H1 (cell line): ENCODE measurements around the gene WBP11. TPM values are rescaled to one million over a fixed set of nuclear protein-coding genes. Genes with fewer than 3 reads are reported as not detected.
"Not testable (repeated sequence)": the region's sequence is repeated elsewhere in the genome, so short reads cannot be mapped to it uniquely, and the experiment has no call there.

ENCODE experiments used
- CTCF ChIA-PET: fragments of 300-600 bp; sonication (Branson Sonifier 250); formaldehyde crosslinking; loops from one replicate; lab custom pipeline; 2021; ENCODE audit not compliant: partially characterized antibody; lab: Charles Lee
- POLR2A ChIA-PET: fragments of 300-600 bp; sonication (Branson Sonifier 250); formaldehyde crosslinking; loops from one replicate; lab custom pipeline; 2021; ENCODE audit warnings: inconsistent platforms; ENCODE audit not compliant: partially characterized antibody; lab: Charles Lee
- DNase-seq, 2 experiments: peaks; one replicate each; pipeline versions ENCODE4 v3.0.0 to v3.0.0-alpha.2; 2010 to 2022; ENCODE audit warnings: low spot score in 2 of 2, low read depth in 1 of 2, mixed read lengths in 1 of 2
- FAIRE-seq: peaks from 2 replicates; lab custom pipeline; 2011; peaks lifted over from hg19 to GRCh38; lab: Jason Lieb, UNC
- H2AFZ ChIP-seq: 2 replicates; pipeline ENCODE4 v1.8.1; 2012; ENCODE audit warnings: low read length, inconsistent platforms
- H2AK5ac ChIP-seq: 2 replicates; pipeline ENCODE4 v1.6.1; 2013; ENCODE audit warnings: low read depth, low read length
- H2BK120ac ChIP-seq: replicated peaks from 2 replicates; pipeline ENCODE3; 2013; ENCODE audit warnings: low read depth, low read length, inconsistent platforms
- H2BK12ac ChIP-seq: 2 replicates; pipeline ENCODE4 v1.6.1; 2013; ENCODE audit warnings: low read depth, low read length
- H2BK15ac ChIP-seq: 2 replicates; pipeline ENCODE4 v1.6.1; 2013; ENCODE audit warnings: low read length
- H2BK20ac ChIP-seq: 2 replicates; pipeline ENCODE4 v1.6.1; 2013; ENCODE audit warnings: low read length
- H2BK5ac ChIP-seq: 2 replicates; pipeline ENCODE4 v1.6.1; 2013; ENCODE audit warnings: low read depth, low read length
- H3K14ac ChIP-seq: 2 replicates; pipeline ENCODE4 v1.6.1; 2013; ENCODE audit warnings: inconsistent platforms; ENCODE audit not compliant: insufficient read length
- H3K18ac ChIP-seq: 2 replicates; pipeline ENCODE4 v1.6.1; 2013; ENCODE audit warnings: low read length; ENCODE audit errors: extremely low read depth
- H3K23ac ChIP-seq: 2 replicates; pipeline ENCODE4 v1.6.1; 2013; ENCODE audit warnings: inconsistent platforms; ENCODE audit not compliant: insufficient read length
- H3K23me2 ChIP-seq: 2 replicates; pipeline ENCODE4 v1.6.1; 2013; ENCODE audit warnings: low read depth, low read length
- H3K27ac ChIP-seq: 2 replicates; pipeline ENCODE4 v1.6.1; 2011; ENCODE audit warnings: low read depth, low read length, inconsistent platforms
- H3K27me3 ChIP-seq, 4 experiments: replicated peaks in 1 of 4; 1 replicate in 1 of 4; 2 replicates in 3 of 4; pipeline versions ENCODE4 v1.6.1 to v1.8.1; 2011 to 2013; ENCODE audit warnings: low read length in 3 of 4, mild to moderate bottlenecking in 3 of 4, inconsistent platforms in 2 of 4, mixed read lengths in 2 of 4, moderate library complexity in 1 of 4; ENCODE audit not compliant: control insufficient read depth in 3 of 4, insufficient read depth in 3 of 4; ENCODE audit errors: extremely low read depth in 1 of 4
- H3K36me3 ChIP-seq, 4 experiments: 2 replicates each; pipeline versions ENCODE4 v1.6.1 to v1.8.1; 2011 to 2013; ENCODE audit warnings: mild to moderate bottlenecking in 4 of 4, low read length in 3 of 4, moderate library complexity in 2 of 4, control low read depth in 1 of 4, inconsistent platforms in 1 of 4; ENCODE audit not compliant: insufficient read depth in 4 of 4, control insufficient read depth in 2 of 4
- H3K4ac ChIP-seq: replicated peaks from 2 replicates; pipeline ENCODE3; 2013; ENCODE audit warnings: low read length, low read depth, mixed read lengths, inconsistent platforms; ENCODE audit not compliant: insufficient read length
- H3K4me1 ChIP-seq, 4 experiments: replicated peaks in 1 of 4; 1 replicate in 1 of 4; 2 replicates in 3 of 4; pipeline versions ENCODE4 v1.6.1 to v1.8.1; 2011 to 2013; ENCODE audit warnings: low read length in 3 of 4, inconsistent platforms in 2 of 4, mixed read lengths in 1 of 4; ENCODE audit not compliant: insufficient read depth in 4 of 4, control insufficient read depth in 3 of 4
- H3K4me2 ChIP-seq, 2 experiments: 2 replicates each; pipeline versions ENCODE4 v1.6.1 to v1.8.1; 2011 to 2013; ENCODE audit warnings: low read depth in 2 of 2, low read length in 2 of 2, control low read depth in 1 of 2, inconsistent platforms in 1 of 2, mild to moderate bottlenecking in 1 of 2; ENCODE audit not compliant: insufficient read depth in 1 of 2
- H3K4me3 ChIP-seq, 4 experiments: fragments of 200-600, 300-600 bp in 1 of 4; sonication (generic), shearing (Covaris generic), sonication (Bioruptor Twin) in 1 of 4; 2 replicates each; pipeline versions ENCODE4 v1.5.1 to v1.8.1; 2011 to 2016; ENCODE audit warnings: low read length in 4 of 4, low read depth in 3 of 4, control low read depth in 2 of 4, inconsistent platforms in 2 of 4, mild to moderate bottlenecking in 2 of 4, mixed read lengths in 1 of 4, moderate library complexity in 1 of 4; ENCODE audit not compliant: insufficient read depth in 2 of 4; ENCODE audit errors: extremely low read depth in 1 of 4
- H3K56ac ChIP-seq: replicated peaks from 2 replicates; pipeline ENCODE3; 2013; ENCODE audit warnings: low read depth, mild to moderate bottlenecking, mixed read lengths, low read length, inconsistent platforms; ENCODE audit not compliant: insufficient read length
- H3K79me1 ChIP-seq: 2 replicates; pipeline ENCODE4 v1.6.1; 2013; ENCODE audit warnings: low read depth, low read length, control low read depth
- H3K79me2 ChIP-seq, 2 experiments: 2 replicates each; pipeline versions ENCODE4 v1.6.1 to v1.8.1; 2012 to 2013; ENCODE audit warnings: low read length in 2 of 2, mild to moderate bottlenecking in 2 of 2, inconsistent platforms in 1 of 2; ENCODE audit not compliant: insufficient read depth in 2 of 2, control insufficient read depth in 1 of 2
- H3K9ac ChIP-seq, 4 experiments: replicated peaks in 1 of 4; 1 replicate in 1 of 4; 2 replicates in 3 of 4; pipeline versions ENCODE4 v1.6.1 to v1.8.1; 2011 to 2013; ENCODE audit warnings: low read depth in 3 of 4, low read length in 3 of 4, control low read depth in 2 of 4, mild to moderate bottlenecking in 2 of 4, moderate library complexity in 2 of 4, inconsistent platforms in 1 of 4; ENCODE audit errors: extremely low read depth in 1 of 4
- H3K9me3 ChIP-seq, 2 experiments: 2 replicates each; pipeline versions ENCODE4 v1.6.1 to v1.8.1; 2012 to 2013; ENCODE audit warnings: mild to moderate bottlenecking in 2 of 2, moderate library complexity in 2 of 2, control low read depth in 1 of 2, inconsistent platforms in 1 of 2, low read depth in 1 of 2, low read length in 1 of 2, mixed read lengths in 1 of 2; ENCODE audit not compliant: insufficient read depth in 2 of 2
- H4K20me1 ChIP-seq, 2 experiments: replicated peaks in 1 of 2; 2 replicates each; pipeline versions ENCODE3 to v1.8.1; 2011 to 2013; ENCODE audit warnings: inconsistent platforms in 2 of 2, low read length in 2 of 2, mild to moderate bottlenecking in 1 of 2; ENCODE audit not compliant: insufficient read depth in 2 of 2, control insufficient read depth in 1 of 2
- H4K5ac ChIP-seq: 2 replicates; pipeline ENCODE4 v1.6.1; 2013; ENCODE audit warnings: low read length, low read depth, mixed read lengths, inconsistent platforms; ENCODE audit not compliant: insufficient read length
- H4K8ac ChIP-seq: 2 replicates; pipeline ENCODE4 v1.8.0; 2013; ENCODE audit warnings: mild to moderate bottlenecking, moderate library complexity, low read length, inconsistent platforms; ENCODE audit not compliant: insufficient read depth; ENCODE audit errors: extremely low read depth
- H4K91ac ChIP-seq: replicated peaks from 2 replicates; pipeline ENCODE3; 2013; ENCODE audit warnings: low read length, mixed read lengths, inconsistent platforms; ENCODE audit not compliant: insufficient read length
- WGBS, 2 experiments: shearing (Covaris generic) in 1 of 2; methylation state at CpG; one replicate each; pipeline versions ENCODE4 v1.1.6 to v1.1.7; 2013 to 2015; ENCODE audit warnings: low lambda C conversion rate in 2 of 2, mixed read lengths in 2 of 2, inconsistent platforms in 1 of 2, low coverage in 1 of 2, missing lambda C conversion rate in 1 of 2; ENCODE audit not compliant: insufficient replicate concordance in 2 of 2, insufficient coverage in 1 of 2, insufficient read length in 1 of 2; ENCODE audit errors: extremely low coverage in 1 of 2, missing lambda C conversion rate in 1 of 2; 5-methylcytosine and 5-hydroxymethylcytosine counted together
- polyA plus RNA-seq, 7 experiments: library from polyadenylated mRNA; depleted of rRNA in 3 of 7; stranded (reverse) in 5 of 7; unstranded in 2 of 7; fragments of >200 nt in 5 of 7; fragments of 200-250 nt in 2 of 7; gene quantifications; 1 replicate in 5 of 7; 2 replicates in 1 of 7; 4 replicates in 1 of 7; pipeline versions ENCODE4 v1.2.1 to v1.2.3, GENCODE V29; 2011 to 2013; ENCODE audit warnings: missing spikeins in 2 of 7, mixed read lengths in 2 of 7
- total RNA-seq: library from RNA; stranded (reverse); fragmentation: NEBNext Ultra II Directional; extraction: Animal tissue kit (Norgen Biotek cat#: 25700); gene quantifications from 2 replicates; pipeline ENCODE4 v1.2.1, GENCODE V29; 2021

Gene WBP11
- total and polyA plus RNA-seq, 2 of the 8 experiments (the other 6 are each of a cell fraction or from before 2014, with no cell fraction given), result 22.1 to 134 TPM

- H2AK5ac ChIP-seq, H3K27me3 ChIP-seq, H2BK120ac ChIP-seq, DNase-seq, H4K20me1 ChIP-seq, H4K91ac ChIP-seq, H3K23me2 ChIP-seq, H4K5ac ChIP-seq, H2BK12ac ChIP-seq, H2BK15ac ChIP-seq, H4K8ac ChIP-seq, FAIRE-seq, H2BK5ac ChIP-seq, H3K4me2 ChIP-seq, H2AFZ ChIP-seq, H3K27ac ChIP-seq, H3K9me3 ChIP-seq, H3K4me3 ChIP-seq, H3K4ac ChIP-seq, H3K56ac ChIP-seq, H3K9ac ChIP-seq, H3K18ac ChIP-seq, H3K79me1 ChIP-seq, H3K36me3 ChIP-seq, H2BK20ac ChIP-seq, H3K23ac ChIP-seq, H3K79me2 ChIP-seq, H3K14ac ChIP-seq, H3K4me1 ChIP-seq: not testable (repeated sequence)
- 95% methylated on average over 16 of the region's 16 CpGs; no CpG with 5 or more reads in 1 of the 2 experiments for WGBS, 2 experiments
- ChIA-PET CTCF (interaction anchor here (1.2 to 4.6 kb wide), 5 partner anchors 12 to 33 kb away, joined by 3 to 23 read pairs (median 6); no protein-coding TSS in a partner anchor), POLR2A (interaction anchor here (0.6 to 3.8 kb wide), 3 partner anchors 34 to 178 kb away, joined by 3 to 21 read pairs (median 4); a partner anchor contains a TSS)
Measured at GRCh38 chr12:14736441-14736840, 66.8 kb downstream of the WBP11 start.

Other genes with a start within 250 kb of the WBP11 start
- gene PLBD1, start 235.6 kb downstream of the WBP11 start, total RNA-seq, result 9.9 and 12.3 TPM in 2 replicates
- gene PLBD1, start 235.6 kb downstream of the WBP11 start, polyA plus RNA-seq (2011; rRNA removed), result 4.0 and 6.3 TPM in 2 replicates
- gene GUCY2C, start 106.9 kb downstream of the WBP11 start, total RNA-seq, result 2.5 and 3.2 TPM in 2 replicates
- 1.1 and 1.9 TPM in 2 replicates for gene GUCY2C, start 106.9 kb downstream of the WBP11 start, polyA plus RNA-seq (2011; rRNA removed)
- gene C12orf60, start 192 bp upstream of the WBP11 start, total RNA-seq, result 1.2 and 1.5 TPM in 2 replicates
- 0.91 and 1.2 TPM in 2 replicates for gene C12orf60, start 192 bp upstream of the WBP11 start, polyA plus RNA-seq (2011; rRNA removed)
- not detected in 2 replicates for gene SMCO3, start 10.7 kb upstream of the WBP11 start, total RNA-seq
- gene SMCO3, start 10.7 kb upstream of the WBP11 start, polyA plus RNA-seq (2011; rRNA removed), result not detected in 2 replicates
- not detected in 2 replicates for gene ART4, start 40.0 kb upstream of the WBP11 start, total RNA-seq
- gene ART4, start 40.0 kb upstream of the WBP11 start, polyA plus RNA-seq (2011; rRNA removed), result not detected in 2 replicates
- gene MGP, start 82.4 kb upstream of the WBP11 start, total RNA-seq, result not detected in 2 replicates
- not detected in 2 replicates for gene MGP, start 82.4 kb upstream of the WBP11 start, polyA plus RNA-seq (2011; rRNA removed)
- gene ERP27, start 135.1 kb upstream of the WBP11 start, total RNA-seq, result not detected in 2 replicates
- gene ERP27, start 135.1 kb upstream of the WBP11 start, polyA plus RNA-seq (2011; rRNA removed), result not detected in 2 replicates
- gene ARHGDIB, start 158.1 kb upstream of the WBP11 start, total RNA-seq, result 0.48 and 0.82 TPM in 2 replicates
- gene ARHGDIB, start 158.1 kb upstream of the WBP11 start, polyA plus RNA-seq (2011; rRNA removed), result 0.55 and 1.3 TPM in 2 replicates
- not detected in 2 replicates for gene PDE6H, start 169.6 kb upstream of the WBP11 start, total RNA-seq
- not detected in 2 replicates for gene PDE6H, start 169.6 kb upstream of the WBP11 start, polyA plus RNA-seq (2011; rRNA removed)